Uterus (tissue), 2 donors: ENCODE data around the gene SPAG4.

ENCODE experiments used
- CTCF ChIP-seq, 4 experiments: fragments of 200-600 bp in 2 of 4; fragments of 450-650 bp in 2 of 4; sonication (generic) in 2 of 4; IDR thresholded peaks; one replicate each; pipeline ENCODE4 v1.5.1; 2016 to 2019; ENCODE audit warnings: antibody characterized with exemption in 4 of 4, mild to moderate bottlenecking in 2 of 4, moderate library complexity in 1 of 4
- POLR2A ChIP-seq, 2 donors: fragments of 450-650 bp; IDR thresholded peaks; one replicate each; pipeline ENCODE4 v1.6.1; 2016; ENCODE audit warnings: antibody characterized with exemption in 2 of 2, mild to moderate bottlenecking in 1 of 2, moderate library complexity in 1 of 2

- no peak for TF ChIP-seq CTCF (IDR thresholded peaks at IDR 0.05)
- no peak for TF ChIP-seq POLR2A (IDR thresholded peaks at IDR 0.05)
These were observed 50.3 kb downstream of the SPAG4 start for GRCh38 chr20:35665949-35666288.
